ENCODE measurements around the gene SOBP.
A peak's percentile ranks its signal among the peaks of the same experiment; 100 is the strongest.
"Not testable (repeated sequence)": the region's sequence is repeated elsewhere in the genome, so short reads cannot be mapped to it uniquely, and the experiment has no call there.

SOBP gene

DNA sequence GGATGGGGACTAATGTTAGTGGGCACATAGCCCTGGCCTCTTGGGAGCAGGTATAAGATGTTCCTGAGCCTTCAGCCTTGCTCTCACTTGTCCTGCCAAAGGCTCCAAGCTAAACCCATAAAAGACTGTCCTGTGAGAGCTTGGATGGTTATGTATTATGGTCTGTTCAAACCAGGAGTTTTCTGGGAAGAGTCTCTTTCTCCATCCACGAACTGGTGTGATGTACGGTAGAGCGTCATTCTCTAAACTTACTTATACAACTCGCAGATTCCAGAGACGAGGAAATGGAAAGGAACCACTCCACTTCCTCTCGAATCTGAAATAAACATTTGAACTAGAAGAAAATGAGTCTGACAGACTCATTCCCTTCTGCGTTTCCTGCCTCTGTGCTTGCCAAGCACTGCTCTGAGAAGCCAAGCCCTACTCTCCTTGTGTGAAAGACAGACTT lies 5.3 kb downstream of the SOBP start:
- H3K4me1 ChIP-seq: peaks cover 54% of the 10 kb centered on the region
- H3K4me3 ChIP-seq: no peak overlapping the region
- no peak for DNase-seq (ENCODE audit: low spot score in 2 of 2)
- no peaks in the 10 kb centered on the region for H3K27me3 ChIP-seq (ENCODE audit: low read depth)
- in situ Hi-C loops (cut with MboI; ENCODE audit: low sequenced_read_pairs): loop anchor here (10.0 kb wide), 1 partner anchor 360 kb away; no protein-coding TSS in a partner anchor
- no peaks in the 10 kb centered on the region for H3K36me3 ChIP-seq (replicated peaks)
- no peaks in the 10 kb centered on the region for H3K9me3 ChIP-seq

DNA sequence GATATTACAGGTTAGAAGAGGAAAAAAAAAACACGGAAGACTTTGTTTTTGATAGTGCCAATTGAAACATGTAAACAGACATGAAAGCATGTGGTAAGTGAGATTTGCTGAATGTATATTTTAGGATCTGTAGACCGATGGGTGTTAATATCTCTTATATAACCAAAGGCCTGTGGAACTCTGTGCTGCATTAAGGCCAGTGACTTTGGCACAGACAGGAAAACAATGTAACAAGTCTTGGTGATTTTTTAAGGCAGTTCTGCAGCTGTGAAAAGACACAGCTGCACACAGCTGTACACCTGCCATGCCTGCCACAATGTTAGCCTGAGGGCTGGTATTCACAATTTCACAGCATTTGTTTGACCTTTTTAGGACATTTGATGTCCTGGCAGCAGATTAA lies 6.1 kb downstream of the SOBP start:
- no peak overlapping the region for H3K4me3 ChIP-seq
- in situ Hi-C loops (cut with MboI; ENCODE audit: low sequenced_read_pairs): loop anchor here (10.0 kb wide), 1 partner anchor 361 kb away; no protein-coding TSS in a partner anchor
- H3K36me3 ChIP-seq (replicated peaks): no peaks in the 10 kb centered on the region
- no peak for DNase-seq (ENCODE audit: low spot score in 2 of 2)
- peaks cover 57% of the 10 kb centered on the region for H3K4me1 ChIP-seq
- H3K27me3 ChIP-seq (ENCODE audit: low read depth): no peaks in the 10 kb centered on the region
- no peaks in the 10 kb centered on the region for H3K9me3 ChIP-seq

DNA sequence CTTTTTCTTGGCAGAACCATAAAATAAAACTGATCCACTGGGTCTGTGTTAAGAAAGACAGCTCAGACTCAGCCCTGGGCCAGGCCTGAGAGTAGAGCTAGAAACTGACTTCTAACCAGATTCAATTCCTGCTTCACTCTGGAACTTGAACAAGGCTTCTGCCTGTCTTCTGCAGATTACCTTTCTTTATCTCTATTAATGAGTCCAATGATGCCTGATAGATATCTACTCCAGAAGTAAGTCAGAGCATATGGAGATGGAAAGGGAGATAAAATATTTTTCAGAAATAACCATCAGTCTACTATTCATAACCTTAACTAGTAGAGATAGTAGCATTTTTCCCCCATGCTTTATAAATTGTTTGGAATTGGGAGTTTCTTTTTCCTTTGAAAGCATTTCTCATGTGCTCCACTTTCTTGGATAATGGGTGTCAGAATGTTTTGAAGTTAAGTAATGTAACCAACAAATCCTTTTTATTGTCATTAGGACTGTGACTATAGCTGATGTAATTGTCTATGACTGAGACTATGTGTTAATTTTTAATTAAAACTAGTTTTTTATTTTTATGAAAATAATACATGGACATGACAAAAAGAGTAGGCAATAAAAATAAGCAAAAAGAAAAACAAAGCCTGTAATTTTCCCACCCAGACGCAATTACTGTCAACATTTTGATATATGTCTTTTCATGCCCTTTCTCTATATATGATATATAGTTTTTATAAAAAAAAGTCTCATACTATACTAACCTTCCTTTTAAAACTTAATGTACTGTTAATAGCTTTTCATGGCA lies 7.2 kb downstream of the SOBP start:
- H3K4me3 ChIP-seq: no peak overlapping the region
- no peaks in the 10 kb centered on the region for H3K27me3 ChIP-seq (ENCODE audit: low read depth)
- H3K36me3 ChIP-seq (replicated peaks): no peaks in the 10 kb centered on the region
- H3K9me3 ChIP-seq: no peaks in the 10 kb centered on the region
- in situ Hi-C loops (cut with MboI; ENCODE audit: low sequenced_read_pairs): loop anchor here (10.0 kb wide), 1 partner anchor 362 kb away; no protein-coding TSS in a partner anchor
- DNase-seq (ENCODE audit: low spot score in 2 of 2): no peak
- H3K4me1 ChIP-seq: peaks cover 68% of the 10 kb centered on the region

DNA sequence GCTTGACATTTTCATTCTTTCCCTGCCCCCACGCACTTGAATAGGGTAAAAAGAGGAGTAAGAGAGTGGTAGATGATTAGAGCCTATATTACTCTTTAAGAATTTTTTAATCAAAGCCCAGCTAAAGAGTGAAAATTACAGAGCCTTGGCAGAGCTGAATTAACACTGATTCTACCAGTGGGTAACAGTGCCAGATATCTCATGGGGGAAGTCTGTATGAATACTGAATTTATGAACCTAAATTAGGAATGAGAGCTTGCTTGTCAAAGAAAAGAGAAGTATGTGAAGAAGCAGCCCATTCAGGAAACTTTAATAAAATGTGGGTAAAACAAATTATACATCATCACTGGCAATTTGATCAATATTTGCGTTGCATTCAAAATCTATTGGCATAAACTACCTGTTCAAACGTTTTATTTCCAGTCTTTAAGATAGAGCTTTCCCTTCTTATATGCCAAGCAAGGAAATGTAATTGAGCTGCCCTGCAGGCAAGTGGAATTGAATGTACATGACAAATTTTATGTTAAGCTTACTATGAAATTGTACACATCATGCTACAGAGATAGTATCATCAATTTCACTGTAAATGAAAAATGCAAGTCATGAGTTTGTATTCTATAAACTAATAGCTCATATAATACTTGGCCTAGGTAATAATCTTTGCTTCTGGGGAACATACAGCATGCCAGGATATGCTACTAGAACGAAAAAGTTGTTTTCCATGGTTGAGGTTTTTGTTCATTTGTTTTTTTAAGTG lies 14.5 kb downstream of the SOBP start:
- H3K27me3 ChIP-seq (ENCODE audit: low read depth): no peaks in the 10 kb centered on the region
- no peaks in the 10 kb centered on the region for H3K9me3 ChIP-seq
- no peak overlapping the region for H3K4me3 ChIP-seq
- H3K4me1 ChIP-seq: peaks cover 51% of the 10 kb centered on the region
- in situ Hi-C loops (cut with MboI; ENCODE audit: low sequenced_read_pairs): no loop called here
- peaks cover 6% of the 10 kb centered on the region for H3K36me3 ChIP-seq (replicated peaks)
- no peak for DNase-seq (ENCODE audit: low spot score in 2 of 2)

DNA sequence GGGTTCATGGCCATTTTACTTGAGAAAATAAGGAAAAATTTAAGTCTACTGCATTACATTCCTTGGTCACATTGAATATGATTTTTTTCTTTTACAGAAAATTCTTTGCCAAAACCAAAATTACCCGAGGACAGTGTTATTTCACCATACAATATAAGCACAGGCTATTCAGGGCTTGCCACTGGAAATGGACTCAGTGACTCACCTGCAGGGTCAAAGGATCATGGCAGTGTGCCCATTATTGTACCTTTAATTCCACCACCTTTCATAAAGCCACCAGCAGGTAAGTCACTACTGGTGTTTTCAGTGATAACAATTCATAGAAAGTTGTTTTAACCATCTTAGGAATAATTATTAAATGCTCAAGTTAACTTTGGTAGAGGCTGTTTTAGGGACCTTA lies 16.2 kb downstream of the SOBP start:
- no peak for DNase-seq (ENCODE audit: low spot score in 2 of 2)
- Histone ChIP-seq H3K4me1 (peaks cover 63% of the 10 kb centered on the region), H3K27me3 (ENCODE audit: low read depth) (no peaks in the 10 kb centered on the region), H3K4me3 (no peak overlapping the region), H3K9me3 (no peaks in the 10 kb centered on the region), H3K36me3 (replicated peaks) (peaks cover 10% of the 10 kb centered on the region)
- in situ Hi-C loops (cut with MboI; ENCODE audit: low sequenced_read_pairs): no loop called here

DNA sequence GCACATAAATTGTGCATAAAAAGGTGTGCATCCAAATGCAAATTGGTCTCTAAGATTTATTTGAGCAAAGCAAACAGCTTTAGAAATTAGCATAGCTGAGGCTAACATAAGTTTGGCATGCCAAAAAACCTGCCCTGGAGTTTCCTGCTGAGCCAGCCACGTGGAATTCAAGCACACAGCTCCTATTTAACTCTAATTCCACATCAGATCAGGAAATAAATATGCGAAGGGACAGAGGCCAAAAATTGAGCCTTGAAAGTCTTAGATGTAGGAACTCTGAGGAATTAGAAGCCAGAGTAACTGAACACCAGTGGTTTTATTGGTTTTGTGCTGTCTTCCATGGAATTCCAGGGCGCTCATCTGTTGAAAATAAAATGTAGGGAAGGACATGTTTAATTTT lies 19.6 kb downstream of the SOBP start:
- DNase-seq (ENCODE audit: low spot score in 2 of 2): peak; percentile 83 to 98
- peaks cover 19% of the 10 kb centered on the region for H3K36me3 ChIP-seq (replicated peaks)
- in situ Hi-C loops (cut with MboI; ENCODE audit: low sequenced_read_pairs): no loop called here
- no peaks in the 10 kb centered on the region for H3K27me3 ChIP-seq (ENCODE audit: low read depth)
- no peak overlapping the region for H3K4me3 ChIP-seq
- H3K9me3 ChIP-seq: no peaks in the 10 kb centered on the region
- H3K4me1 ChIP-seq: peaks cover 41% of the 10 kb centered on the region

DNA sequence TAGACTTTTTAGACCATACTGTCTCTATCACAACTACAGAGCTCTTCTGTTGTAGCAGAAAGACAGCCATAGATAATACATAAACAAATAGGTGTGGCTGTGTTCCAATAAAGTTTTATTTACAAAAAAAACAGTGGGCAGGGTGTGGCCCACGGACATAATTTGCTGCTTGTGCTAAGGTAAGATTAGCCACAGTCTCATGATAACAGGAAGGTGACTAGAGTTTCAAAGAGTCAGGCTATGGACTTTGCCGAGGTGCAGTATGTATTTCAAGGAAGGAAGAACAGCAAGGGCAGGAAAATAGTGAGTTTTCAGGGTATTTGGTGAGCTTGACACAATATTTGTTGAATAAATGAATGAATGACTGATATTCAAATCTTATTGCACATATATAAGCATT lies 20.2 kb downstream of the SOBP start:
- in situ Hi-C loops (cut with MboI; ENCODE audit: low sequenced_read_pairs): no loop called here
- peaks cover 16% of the 10 kb centered on the region for H3K36me3 ChIP-seq (replicated peaks)
- DNase-seq (ENCODE audit: low spot score in 2 of 2): no peak

DNA sequence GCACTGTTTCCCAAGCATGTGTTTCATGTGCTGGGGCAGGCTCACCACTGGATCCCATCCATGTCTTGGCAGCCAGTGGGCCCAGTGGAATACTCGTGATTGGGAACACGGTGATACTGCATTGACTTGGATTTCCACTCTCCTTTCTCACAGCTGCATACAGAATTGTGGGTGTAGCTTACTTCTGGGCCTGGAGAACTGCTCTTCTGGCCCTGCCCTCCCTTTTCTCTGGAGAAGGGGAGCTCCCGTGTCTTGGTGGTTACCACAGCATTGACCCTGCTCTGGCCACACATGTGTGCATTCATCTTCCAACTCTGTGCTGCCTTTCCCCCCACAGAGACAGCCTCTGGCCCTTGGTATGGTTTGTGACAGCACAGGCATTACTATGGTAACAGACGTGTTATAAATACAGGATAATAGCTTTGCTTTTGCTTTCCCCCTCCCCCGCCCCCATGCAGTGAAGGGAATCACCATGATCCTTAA lies 21.6 kb downstream of the SOBP start:
- in situ Hi-C loops (cut with MboI; ENCODE audit: low sequenced_read_pairs): no loop called here

More for the DNA sequence above, 20.2 kb downstream of the SOBP start:
- Histone ChIP-seq H3K4me1 (peaks cover 36% of the 10 kb centered on the region), H3K9me3 (no peaks in the 10 kb centered on the region), H3K27me3 (ENCODE audit: low read depth) (no peaks in the 10 kb centered on the region), H3K4me3 (no peak overlapping the region)

DNA sequence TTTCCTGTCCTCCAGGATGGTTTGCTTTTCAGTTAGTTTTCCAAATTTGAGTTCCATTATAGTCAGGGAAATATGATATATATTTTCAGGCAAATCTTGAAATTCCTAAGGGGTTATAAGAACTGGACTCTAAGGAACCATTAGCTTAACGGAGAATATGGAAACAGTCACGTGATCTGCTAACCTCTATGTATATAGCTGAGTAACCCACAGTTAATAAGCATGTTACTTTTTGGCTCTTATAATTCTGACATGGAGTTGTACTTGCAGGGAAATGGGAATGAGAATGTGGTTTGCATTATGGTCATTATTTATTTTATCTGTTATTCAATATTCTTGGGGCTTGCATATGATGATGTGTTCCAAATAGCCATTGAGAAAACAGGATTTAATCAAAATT lies 23.3 kb downstream of the SOBP start:
- Histone ChIP-seq H3K4me3 (no peak overlapping the region), H3K27me3 (ENCODE audit: low read depth) (no peaks in the 10 kb centered on the region), H3K36me3 (replicated peaks) (peaks cover 16% of the 10 kb centered on the region), H3K9me3 (no peaks in the 10 kb centered on the region), H3K4me1 (peaks cover 36% of the 10 kb centered on the region)
- in situ Hi-C loops (cut with MboI; ENCODE audit: low sequenced_read_pairs): no loop called here
- no peak for DNase-seq (ENCODE audit: low spot score in 2 of 2)

More for the DNA sequence above, 21.6 kb downstream of the SOBP start:
- H3K27me3 ChIP-seq (ENCODE audit: low read depth): no peaks in the 10 kb centered on the region
- peak in 1 of 2 experiments; percentile 31 for DNase-seq (ENCODE audit: low spot score in 2 of 2)
- H3K9me3 ChIP-seq: no peaks in the 10 kb centered on the region
- no peak overlapping the region for H3K4me3 ChIP-seq
- H3K4me1 ChIP-seq: peaks cover 36% of the 10 kb centered on the region
- H3K36me3 ChIP-seq (replicated peaks): peaks cover 16% of the 10 kb centered on the region

DNA sequence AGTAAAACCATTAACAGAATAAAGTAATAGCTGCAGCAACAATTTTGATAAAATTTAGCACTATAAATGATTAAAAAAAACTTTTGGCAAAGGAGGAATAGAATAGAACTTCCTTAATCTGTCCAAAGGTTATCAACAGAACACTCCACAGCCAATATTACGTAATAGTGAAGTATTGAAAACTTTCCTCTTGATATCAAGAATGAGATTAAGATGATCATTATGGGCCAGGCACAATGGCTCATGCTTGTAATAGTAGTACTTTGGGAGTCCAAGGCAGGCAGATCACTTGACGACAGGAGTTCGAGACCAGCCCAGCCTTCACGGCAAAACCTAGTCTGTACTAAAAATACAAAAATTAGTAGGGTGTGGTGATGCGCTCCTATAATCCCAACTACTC lies 26.0 kb downstream of the SOBP start:
- Histone ChIP-seq H3K9me3 (no peaks in the 10 kb centered on the region), H3K27me3 (ENCODE audit: low read depth) (no peaks in the 10 kb centered on the region), H3K4me1 (peaks cover 13% of the 10 kb centered on the region), H3K36me3 (replicated peaks) (peaks cover 9% of the 10 kb centered on the region), H3K4me3 (no peak overlapping the region)
- in situ Hi-C loops (cut with MboI; ENCODE audit: low sequenced_read_pairs): no loop called here
- no peak for DNase-seq (ENCODE audit: low spot score in 2 of 2)

DNA sequence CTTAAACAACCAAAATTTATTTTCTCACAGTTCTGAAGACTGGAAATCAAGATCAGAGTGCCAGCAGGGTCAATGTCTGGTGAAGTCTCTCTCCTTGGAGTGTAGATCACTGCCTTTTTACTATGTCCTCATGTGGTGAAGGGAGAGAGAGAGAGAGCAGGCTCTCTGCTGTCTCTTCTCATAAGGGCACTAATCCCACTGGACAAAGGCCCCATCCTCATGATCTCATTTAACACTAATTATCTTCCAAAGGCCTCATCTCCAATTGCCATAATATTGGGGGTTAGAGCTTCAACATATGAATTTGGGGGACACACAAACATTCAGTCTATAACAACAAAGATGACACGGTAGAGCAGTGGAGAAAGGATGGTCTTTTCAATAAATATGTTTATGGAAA lies 27.4 kb downstream of the SOBP start:
- Histone ChIP-seq H3K27me3 (ENCODE audit: low read depth) (no peaks in the 10 kb centered on the region), H3K4me1 (no peaks in the 10 kb centered on the region; the same call in 1 of the 2 replicates), H3K36me3 (replicated peaks) (peaks cover 7% of the 10 kb centered on the region), H3K4me3 (no peak overlapping the region), H3K9me3 (no peaks in the 10 kb centered on the region)
- in situ Hi-C loops (cut with MboI; ENCODE audit: low sequenced_read_pairs): no loop called here
- DNase-seq (ENCODE audit: low spot score in 2 of 2): no peak

DNA sequence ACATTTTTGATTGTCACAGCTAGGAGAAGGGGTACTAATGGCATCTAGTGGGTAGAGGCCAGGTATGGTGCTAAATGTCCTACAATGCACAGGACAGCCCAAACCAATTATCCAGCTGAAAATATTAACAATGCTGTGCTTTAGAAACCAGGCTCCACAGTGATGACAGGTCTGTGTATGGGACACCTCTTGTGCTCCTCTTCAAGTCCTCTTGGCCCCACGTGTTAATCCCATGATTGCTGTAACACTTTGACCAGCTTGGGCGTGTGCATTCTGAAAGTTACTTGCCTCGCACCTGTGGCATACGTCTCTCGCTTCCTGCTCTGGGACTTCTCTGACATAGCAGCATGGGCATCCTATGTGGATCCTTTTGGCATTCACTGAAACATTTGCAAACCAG lies 29.3 kb downstream of the SOBP start:
- H3K4me3 ChIP-seq; H3K27me3 ChIP-seq (ENCODE audit: low read depth); in situ Hi-C loops (cut with MboI; ENCODE audit: low sequenced_read_pairs); H3K9me3 ChIP-seq; H3K4me1 ChIP-seq; DNase-seq (ENCODE audit: low spot score in 2 of 2); H3K36me3 ChIP-seq (replicated peaks): not testable (repeated sequence)

DNA sequence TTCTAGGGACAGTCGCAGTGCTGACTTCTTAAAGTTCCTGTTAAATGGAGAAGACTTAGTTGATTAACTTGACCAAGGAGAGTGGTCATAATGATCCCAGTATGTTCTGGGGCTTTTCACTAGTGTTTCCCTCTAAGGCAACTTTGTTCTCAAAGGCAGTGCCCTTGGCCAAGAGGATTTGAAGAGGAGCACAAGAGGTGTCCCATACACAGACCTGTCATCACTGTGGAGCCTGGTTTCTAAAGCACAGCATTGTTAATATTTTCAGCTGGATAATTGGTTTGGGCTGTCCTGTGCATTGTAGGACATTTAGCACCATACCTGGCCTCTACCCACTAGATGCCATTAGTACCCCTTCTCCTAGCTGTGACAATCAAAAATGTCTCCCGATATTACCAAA lies 30.8 kb downstream of the SOBP start:
- H3K4me3 ChIP-seq; H3K4me1 ChIP-seq; DNase-seq (ENCODE audit: low spot score in 2 of 2); H3K27me3 ChIP-seq (ENCODE audit: low read depth); H3K36me3 ChIP-seq (replicated peaks); in situ Hi-C loops (cut with MboI; ENCODE audit: low sequenced_read_pairs); H3K9me3 ChIP-seq: not testable (repeated sequence)

All from HAP-1 (cell line).